ENCODE results near the gene CLDN1.

Gene CLDN1

DNA sequence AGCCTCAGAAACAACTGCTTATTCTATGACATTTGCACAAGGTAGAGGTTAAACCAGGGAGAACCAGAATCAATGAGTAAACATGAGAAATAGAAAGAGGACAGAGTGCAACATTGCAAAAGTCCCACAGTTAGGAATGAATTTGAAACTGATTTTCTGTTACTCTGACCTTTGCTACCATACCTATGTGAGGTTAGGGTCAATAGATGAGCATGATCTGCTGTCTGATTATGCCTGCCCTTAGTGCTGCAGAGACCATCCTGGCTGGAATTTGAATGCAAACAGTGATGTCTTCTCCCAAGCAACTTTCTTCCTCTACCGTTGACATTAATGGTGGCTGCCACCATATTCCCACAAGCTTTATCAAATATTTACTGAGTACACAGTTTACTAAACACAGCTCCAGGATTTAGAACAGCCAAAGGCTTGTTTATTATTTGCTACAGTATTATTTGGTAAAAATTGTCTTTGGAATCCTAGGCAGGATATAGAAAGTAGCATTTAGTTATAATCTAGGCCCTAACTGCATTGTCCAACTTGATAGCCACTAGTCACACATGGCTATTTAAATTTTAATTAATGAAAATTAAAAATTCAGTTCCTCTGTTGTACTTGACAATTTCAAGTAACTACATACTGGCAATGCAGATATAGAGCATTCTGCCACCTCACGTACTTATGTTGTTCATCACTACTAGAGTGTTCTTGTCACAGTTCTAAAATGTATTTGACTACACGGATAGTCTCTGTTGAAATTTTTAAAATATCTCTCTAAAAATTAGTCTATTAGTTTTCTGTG, 8.9 kb upstream of the CLDN1 start:
- TF ChIP-seq, protein P1, sequence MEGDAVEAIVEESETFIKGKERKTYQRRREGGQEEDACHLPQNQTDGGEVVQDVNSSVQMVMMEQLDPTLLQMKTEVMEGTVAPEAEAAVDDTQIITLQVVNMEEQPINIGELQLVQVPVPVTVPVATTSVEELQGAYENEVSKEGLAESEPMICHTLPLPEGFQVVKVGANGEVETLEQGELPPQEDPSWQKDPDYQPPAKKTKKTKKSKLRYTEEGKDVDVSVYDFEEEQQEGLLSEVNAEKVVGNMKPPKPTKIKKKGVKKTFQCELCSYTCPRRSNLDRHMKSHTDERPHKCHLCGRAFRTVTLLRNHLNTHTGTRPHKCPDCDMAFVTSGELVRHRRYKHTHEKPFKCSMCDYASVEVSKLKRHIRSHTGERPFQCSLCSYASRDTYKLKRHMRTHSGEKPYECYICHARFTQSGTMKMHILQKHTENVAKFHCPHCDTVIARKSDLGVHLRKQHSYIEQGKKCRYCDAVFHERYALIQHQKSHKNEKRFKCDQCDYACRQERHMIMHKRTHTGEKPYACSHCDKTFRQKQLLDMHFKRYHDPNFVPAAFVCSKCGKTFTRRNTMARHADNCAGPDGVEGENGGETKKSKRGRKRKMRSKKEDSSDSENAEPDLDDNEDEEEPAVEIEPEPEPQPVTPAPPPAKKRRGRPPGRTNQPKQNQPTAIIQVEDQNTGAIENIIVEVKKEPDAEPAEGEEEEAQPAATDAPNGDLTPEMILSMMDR (IDR thresholded peaks at IDR 0.05): no peak

DNA sequence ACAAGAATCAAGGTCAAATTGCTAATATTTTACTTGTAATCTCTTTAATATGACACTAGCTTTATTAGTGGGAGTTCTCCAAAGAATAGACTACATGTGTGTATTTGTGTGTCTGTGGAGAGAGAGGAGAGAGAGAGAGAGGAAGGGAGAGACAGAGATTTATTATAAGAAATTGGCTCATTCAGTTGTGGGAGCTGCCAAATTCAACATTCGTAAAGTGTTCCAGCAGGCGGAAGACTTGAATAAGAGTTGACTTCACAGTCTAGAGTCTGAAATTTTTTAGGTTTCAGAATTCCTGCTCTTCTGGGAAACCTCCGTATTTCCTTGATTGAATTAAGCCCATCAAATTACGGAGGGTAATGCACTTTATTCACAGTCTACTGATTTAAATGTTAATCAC, 4.7 kb upstream of the CLDN1 start:
- TF ChIP-seq, protein P1 (IDR thresholded peaks at IDR 0.05): peak; percentile 15; the same call in 1 of the 2 replicates

DNA sequence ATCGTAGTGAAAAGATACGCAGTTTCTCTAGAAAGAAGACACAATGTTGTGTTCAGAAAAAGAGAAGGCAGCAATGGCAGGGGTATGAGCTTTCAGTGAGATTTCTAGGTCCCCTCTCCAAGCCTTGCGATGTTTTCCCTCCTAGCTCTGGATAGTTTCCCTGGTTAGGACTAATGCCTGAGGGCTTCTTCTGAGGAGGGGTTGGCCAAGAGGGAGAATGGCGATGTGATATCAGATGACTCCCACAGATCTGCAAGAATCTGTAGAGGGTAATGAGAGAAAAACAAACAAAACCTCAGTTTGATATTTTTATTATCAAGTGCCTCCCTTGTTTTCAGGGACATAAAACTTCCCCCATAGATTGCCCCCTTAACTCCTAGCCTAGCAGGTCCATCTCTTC, 4.1 kb upstream of the CLDN1 start:
- TF ChIP-seq, protein P1 (IDR thresholded peaks at IDR 0.05): no peak

DNA sequence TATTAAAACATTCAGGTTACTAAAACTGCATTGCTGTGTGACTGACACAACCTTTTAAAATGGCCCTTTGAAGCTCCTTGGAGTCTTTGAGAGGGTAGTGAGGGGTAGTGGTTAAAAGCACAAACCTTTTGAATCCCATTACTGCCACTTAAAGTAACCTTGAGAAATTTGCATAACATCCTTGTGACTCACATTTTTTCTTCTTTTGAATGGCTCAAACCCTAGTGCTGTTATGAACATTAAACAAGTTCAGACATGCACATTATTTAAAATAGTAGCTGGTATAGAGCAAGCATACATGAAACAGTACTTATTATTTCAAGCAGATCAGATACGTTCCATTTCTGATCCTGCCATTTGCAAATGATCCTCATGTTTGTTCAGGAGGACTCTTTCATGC, 3.7 kb upstream of the CLDN1 start:
- TF ChIP-seq, protein P1 (IDR thresholded peaks at IDR 0.05): no peak

DNA sequence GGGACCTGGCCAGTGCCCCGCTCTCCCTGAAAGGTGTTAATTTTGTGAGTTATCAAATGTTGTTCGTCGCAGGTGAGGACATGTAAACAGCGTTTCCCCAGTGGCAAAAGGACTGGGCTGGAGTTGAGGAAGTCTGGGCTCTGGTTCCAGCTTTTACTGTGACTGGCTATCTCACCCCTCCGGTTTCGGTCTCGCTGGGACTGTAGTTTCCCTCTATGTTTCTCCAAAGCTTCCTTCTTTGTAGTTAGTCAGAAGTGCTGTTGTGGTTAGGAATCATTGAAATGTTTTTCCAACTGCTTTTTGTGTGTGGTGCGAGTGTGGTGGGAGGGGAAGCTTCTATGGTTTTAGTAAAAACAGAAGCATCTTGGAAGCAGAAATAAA, 990 bp upstream of the CLDN1 start:
- TF ChIP-seq, protein P1 (IDR thresholded peaks at IDR 0.05): no peak

DNA sequence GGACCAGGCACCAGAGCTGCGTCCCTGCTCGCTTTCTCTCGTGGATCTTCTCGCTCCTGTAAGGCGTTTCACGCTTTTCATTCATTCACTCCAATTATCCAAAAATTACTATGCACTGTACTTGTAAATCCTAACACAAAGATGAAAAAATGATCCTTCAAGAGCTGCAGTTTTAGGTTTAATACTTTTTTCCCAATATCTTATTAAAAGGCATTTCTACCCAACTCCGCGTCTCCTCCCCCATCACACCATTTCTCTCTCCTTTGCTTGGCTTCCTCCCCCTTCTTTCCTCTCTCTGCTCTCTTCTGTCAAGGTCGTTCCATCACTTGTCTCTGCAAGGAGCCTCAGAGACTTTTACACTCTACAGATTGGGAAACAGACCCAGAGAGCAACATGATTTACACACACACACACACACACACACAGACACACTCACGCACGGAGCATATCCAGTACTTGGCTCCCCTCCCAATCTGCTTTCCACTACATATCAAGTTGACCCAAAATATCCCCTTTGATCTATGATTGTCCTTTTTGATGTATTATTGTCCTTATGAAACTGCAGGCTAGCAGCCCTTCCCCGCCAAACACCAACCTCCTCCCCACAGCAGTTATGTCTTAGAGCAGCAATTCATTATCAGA, 479 bp upstream of the CLDN1 start:
- TF ChIP-seq, protein P1 (IDR thresholded peaks at IDR 0.05): peak; percentile 46

DNA sequence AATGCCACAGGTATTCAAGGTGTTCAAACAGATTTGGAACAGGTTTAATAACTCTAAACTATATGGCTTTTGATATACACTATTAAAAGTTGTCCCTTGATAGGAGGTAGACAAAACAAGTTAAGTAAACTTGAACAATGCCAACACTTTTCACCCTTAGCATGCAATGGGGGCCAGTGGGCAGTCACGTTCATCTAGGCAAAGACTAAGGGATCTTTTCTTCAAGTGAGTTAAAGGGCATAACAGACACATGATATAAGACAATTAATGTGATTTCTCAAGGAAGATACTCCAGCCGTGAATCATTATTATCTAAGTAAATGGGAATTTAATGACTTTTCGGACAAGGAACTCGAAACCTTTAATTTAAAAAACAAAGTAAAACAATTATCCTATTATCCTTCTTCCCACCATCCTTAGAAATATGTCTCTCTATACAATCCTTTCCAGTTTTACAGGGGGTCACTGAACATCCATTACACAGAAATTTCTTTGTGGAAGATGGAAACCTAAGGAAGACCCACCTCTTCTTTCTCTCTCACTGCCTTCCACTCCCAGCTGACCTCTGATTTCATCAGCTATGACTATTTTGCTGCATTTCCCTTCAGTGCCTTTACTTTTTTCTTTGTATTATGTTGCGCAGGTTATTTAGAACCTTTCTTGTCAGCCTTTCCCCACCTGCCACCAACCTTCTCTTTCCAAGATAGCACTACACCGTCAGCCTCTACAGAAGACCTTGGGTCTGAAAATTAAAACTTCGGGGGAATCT, 1.5 kb downstream of the CLDN1 start:
- TF ChIP-seq, protein P1 (IDR thresholded peaks at IDR 0.05): no peak

All from LNCAP (cell line).